DOHH2 (cell line): Measurements from ENCODE around the gene CHD5.

Experiments used
- EZH2phosphoT487 ChIP-seq: fragments of 200-600 bp; sonication (generic); IDR thresholded peaks from 2 replicates; pipeline ENCODE4 v1.6.1; 2017; ENCODE audit warnings: borderline replicate concordance, mild to moderate bottlenecking, antibody characterized with exemption, low read length, moderate library complexity, mixed read lengths
- TF ChIP-seq, protein P1 (sequence below): fragments of 200-600 bp; sonication (generic); IDR thresholded peaks from one replicate; pipeline ENCODE4 v1.5.1; 2014; ENCODE audit warnings: antibody characterized with exemption, mild to moderate bottlenecking, low read depth, low read length; ENCODE audit not compliant: poor library complexity, severe bottlenecking

DNA sequence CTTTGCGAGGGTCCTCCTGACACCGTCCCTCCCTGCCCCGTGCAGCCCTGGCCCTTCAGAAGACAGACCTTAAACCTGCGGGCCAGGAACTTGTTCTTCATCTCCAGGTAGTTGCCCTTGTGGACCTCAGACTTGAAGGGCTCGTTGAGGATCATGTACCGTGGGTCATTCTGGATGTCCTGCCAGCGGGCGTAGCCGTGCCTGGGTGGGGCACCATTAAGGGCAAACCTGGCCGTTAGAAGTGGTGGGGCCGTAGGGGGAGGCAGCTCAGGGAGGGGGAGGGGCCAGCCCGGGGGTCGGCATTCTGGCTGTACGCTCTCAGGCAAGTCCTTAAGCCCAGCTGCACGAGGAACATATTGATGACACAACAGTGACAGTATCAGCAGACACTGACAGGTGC, 69.8 kb downstream of the CHD5 start:
- TF ChIP-seq, protein P1, sequence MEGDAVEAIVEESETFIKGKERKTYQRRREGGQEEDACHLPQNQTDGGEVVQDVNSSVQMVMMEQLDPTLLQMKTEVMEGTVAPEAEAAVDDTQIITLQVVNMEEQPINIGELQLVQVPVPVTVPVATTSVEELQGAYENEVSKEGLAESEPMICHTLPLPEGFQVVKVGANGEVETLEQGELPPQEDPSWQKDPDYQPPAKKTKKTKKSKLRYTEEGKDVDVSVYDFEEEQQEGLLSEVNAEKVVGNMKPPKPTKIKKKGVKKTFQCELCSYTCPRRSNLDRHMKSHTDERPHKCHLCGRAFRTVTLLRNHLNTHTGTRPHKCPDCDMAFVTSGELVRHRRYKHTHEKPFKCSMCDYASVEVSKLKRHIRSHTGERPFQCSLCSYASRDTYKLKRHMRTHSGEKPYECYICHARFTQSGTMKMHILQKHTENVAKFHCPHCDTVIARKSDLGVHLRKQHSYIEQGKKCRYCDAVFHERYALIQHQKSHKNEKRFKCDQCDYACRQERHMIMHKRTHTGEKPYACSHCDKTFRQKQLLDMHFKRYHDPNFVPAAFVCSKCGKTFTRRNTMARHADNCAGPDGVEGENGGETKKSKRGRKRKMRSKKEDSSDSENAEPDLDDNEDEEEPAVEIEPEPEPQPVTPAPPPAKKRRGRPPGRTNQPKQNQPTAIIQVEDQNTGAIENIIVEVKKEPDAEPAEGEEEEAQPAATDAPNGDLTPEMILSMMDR, result no peak
- TF ChIP-seq EZH2phosphoT487, result no peak
